H9 (cell line): ENCODE results near the gene ITGA8. TPM values are rescaled to one million over a fixed set of nuclear protein-coding genes. Genes with fewer than 3 reads are reported as not detected.

Source experiments
- DNase-seq: peaks from one replicate; pipeline ENCODE4 v3.0.0-alpha.2; 2017
- H2AFZ ChIP-seq: one replicate; pipeline ENCODE4 v1.6.1; 2013; ENCODE audit warnings: mild to moderate bottlenecking, low read length, control low read depth, moderate library complexity
- H2AK5ac ChIP-seq: 2 replicates; pipeline ENCODE4 v1.6.1; 2013; ENCODE audit warnings: low read length, control low read depth, mixed read lengths; ENCODE audit not compliant: insufficient read length
- H2BK120ac ChIP-seq: one replicate; pipeline ENCODE4 v1.6.1; 2013; ENCODE audit warnings: low read depth, mild to moderate bottlenecking, low read length, control low read depth, inconsistent platforms; ENCODE audit not compliant: poor library complexity, severe bottlenecking
- H2BK12ac ChIP-seq: 2 replicates; pipeline ENCODE4 v1.6.1; 2013; ENCODE audit warnings: low read length, control low read depth, mixed read lengths, low read depth; ENCODE audit not compliant: insufficient read length
- H2BK15ac ChIP-seq: 2 replicates; pipeline ENCODE4 v1.6.1; 2013; ENCODE audit warnings: low read depth, low read length, control low read depth
- H2BK20ac ChIP-seq: one replicate; pipeline ENCODE4 v1.6.1; 2013; ENCODE audit warnings: low read depth, mild to moderate bottlenecking, low read length, control low read depth, inconsistent platforms; ENCODE audit not compliant: poor library complexity, severe bottlenecking
- H2BK5ac ChIP-seq: 2 replicates; pipeline ENCODE4 v1.6.1; 2013; ENCODE audit warnings: low read length, control low read depth, mixed read lengths; ENCODE audit not compliant: insufficient read length
- H3K14ac ChIP-seq: 2 replicates; pipeline ENCODE4 v1.6.1; 2013; ENCODE audit warnings: low read length, control low read depth; ENCODE audit not compliant: insufficient read depth
- H3K18ac ChIP-seq: 2 replicates; pipeline ENCODE4 v1.6.1; 2013; ENCODE audit warnings: low read depth, mild to moderate bottlenecking, mixed read lengths, low read length, control low read depth; ENCODE audit not compliant: insufficient read length
- H3K23ac ChIP-seq: 2 replicates; pipeline ENCODE4 v1.6.1; 2013; ENCODE audit warnings: low read length, control low read depth, mixed read lengths, low read depth; ENCODE audit not compliant: insufficient read length
- H3K23me2 ChIP-seq: 2 replicates; pipeline ENCODE4 v1.6.1; 2013; ENCODE audit warnings: low read depth, mild to moderate bottlenecking, mixed read lengths, low read length, control low read depth; ENCODE audit not compliant: insufficient read length, poor library complexity, severe bottlenecking
- H3K27ac ChIP-seq: 2 replicates; pipeline ENCODE4 v1.5.1; 2013; ENCODE audit warnings: low read length, control low read depth, mixed read lengths, low read depth; ENCODE audit not compliant: insufficient read length
- H3K27me3 ChIP-seq: 2 replicates; pipeline ENCODE4 v1.6.1; 2013; ENCODE audit warnings: low read length, control low read depth, inconsistent platforms; ENCODE audit not compliant: insufficient read depth
- H3K4ac ChIP-seq: 2 replicates; pipeline ENCODE4 v1.6.1; 2013; ENCODE audit warnings: low read depth, mild to moderate bottlenecking, control low read depth, inconsistent platforms, low read length, moderate library complexity
- H3K4me1 ChIP-seq: 2 replicates; pipeline ENCODE4 v1.6.1; 2013; ENCODE audit warnings: low read length, control low read depth, inconsistent platforms; ENCODE audit not compliant: insufficient read depth
- H3K4me2 ChIP-seq: 2 replicates; pipeline ENCODE4 v1.6.1; 2013; ENCODE audit warnings: low read length, control low read depth, mixed read lengths; ENCODE audit not compliant: insufficient read length, insufficient read depth
- H3K56ac ChIP-seq: 2 replicates; pipeline ENCODE4 v1.6.1; 2013; ENCODE audit warnings: low read depth, mild to moderate bottlenecking, mixed read lengths, low read length, control low read depth; ENCODE audit not compliant: insufficient read length
- H3K79me1 ChIP-seq: 2 replicates; pipeline ENCODE4 v1.6.1; 2013; ENCODE audit warnings: low read depth, mild to moderate bottlenecking, moderate library complexity, low read length, control low read depth, inconsistent platforms; ENCODE audit not compliant: insufficient read depth, poor library complexity, severe bottlenecking
- H3K79me2 ChIP-seq: 2 replicates; pipeline ENCODE4 v1.6.1; 2013; ENCODE audit warnings: low read length, control low read depth, inconsistent platforms; ENCODE audit not compliant: insufficient read depth
- H3K9ac ChIP-seq: 2 replicates; pipeline ENCODE4 v1.6.1; 2013; ENCODE audit warnings: low read length, control low read depth, mixed read lengths; ENCODE audit not compliant: insufficient read length; ENCODE audit errors: extremely low read depth
- H3K9me3 ChIP-seq: one replicate; pipeline ENCODE4 v1.6.1; 2013; ENCODE audit warnings: low read depth, low read length, inconsistent platforms; ENCODE audit not compliant: control insufficient read depth
- H3T11ph ChIP-seq: one replicate; pipeline ENCODE4 v1.6.1; 2013; ENCODE audit warnings: mild to moderate bottlenecking, low read length, control low read depth, inconsistent platforms
- H4K20me1 ChIP-seq: one replicate; pipeline ENCODE4 v1.6.1; 2013; ENCODE audit not compliant: control insufficient read depth, insufficient read length, insufficient read depth
- H4K5ac ChIP-seq: 2 replicates; pipeline ENCODE4 v1.6.1; 2013; ENCODE audit warnings: low read depth, mild to moderate bottlenecking, mixed read lengths, low read length, control low read depth; ENCODE audit not compliant: insufficient read length
- H4K8ac ChIP-seq: replicated peaks from 2 replicates; pipeline ENCODE4 v1.6.1; 2013; ENCODE audit warnings: low read length, control low read depth, mixed read lengths, low read depth; ENCODE audit not compliant: insufficient read length
- H4K91ac ChIP-seq: 2 replicates; pipeline ENCODE4 v1.6.1; 2013; ENCODE audit warnings: low read depth, mild to moderate bottlenecking, moderate library complexity, mixed read lengths, low read length, control low read depth; ENCODE audit not compliant: insufficient read length
- H3K27ac Mint-ChIP-seq, 3 experiments: 2 replicates in 2 of 3; 3 replicates in 1 of 3; pipeline ENCODE4 v1.8.0; 2020 to 2021; ENCODE audit warnings: mixed read lengths in 3 of 3, mild to moderate bottlenecking in 1 of 3, moderate library complexity in 1 of 3
- H3K27me3 Mint-ChIP-seq: 2 replicates; pipeline ENCODE4 v1.8.0; 2021; ENCODE audit warnings: low read depth, mild to moderate bottlenecking, moderate library complexity, mixed read lengths
- H3K36me3 Mint-ChIP-seq, 3 experiments: 2 replicates in 2 of 3; 3 replicates in 1 of 3; pipeline ENCODE4 v1.8.0; 2020 to 2021; ENCODE audit warnings: low read depth in 3 of 3, mixed read lengths in 3 of 3; ENCODE audit not compliant: insufficient read depth in 1 of 3
- H3K4me1 Mint-ChIP-seq, 2 experiments: 2 replicates each; pipeline ENCODE4 v1.8.0; 2020; ENCODE audit warnings: mixed read lengths in 2 of 2
- H3K4me3 Mint-ChIP-seq, 2 experiments: 2 replicates in 1 of 2; 3 replicates in 1 of 2; pipeline ENCODE4 v1.8.0; 2020 to 2021; ENCODE audit warnings: mild to moderate bottlenecking in 2 of 2, mixed read lengths in 2 of 2, moderate library complexity in 1 of 2
- H3K9me3 Mint-ChIP-seq, 2 experiments: 2 replicates in 1 of 2; 3 replicates in 1 of 2; pipeline ENCODE4 v1.8.0; 2020; ENCODE audit warnings: mild to moderate bottlenecking in 2 of 2, mixed read lengths in 2 of 2, moderate library complexity in 1 of 2
- CTCF ChIP-seq: fragments of 200-600 bp; sonication (generic); conservative IDR thresholded peaks from 3 replicates; pipeline ENCODE4 v1.8.0; 2021; ENCODE audit warnings: antibody characterized with exemption, mild to moderate bottlenecking
- WGBS: extraction: QIAGEN DNeasy Blood & Tissue Kit; methylation state at CpG from one replicate; pipeline ENCODE4 v1.1.7; 2013; ENCODE audit warnings: missing lambda C conversion rate, low lambda C conversion rate, mixed read lengths; ENCODE audit not compliant: insufficient read length; ENCODE audit errors: extremely low coverage; 5-methylcytosine and 5-hydroxymethylcytosine counted together
- total RNA-seq: library from RNA; stranded (reverse); gene quantifications from 2 replicates; pipeline ENCODE4 v1.2.1, GENCODE V29; 2021

The ITGA8 gene
- total RNA-seq, 1 experiment from 2014 or later: not detected

- H3K9me3 ChIP-seq: no peaks in the 10 kb centered on the region
- H3K4ac ChIP-seq: no peak overlapping the region
- Mint-ChIP-seq H3K27me3 (peaks cover 11% of the 10 kb centered on the region), H3K36me3 (no peaks in the 10 kb centered on the region; a peak in 1 of 7 replicates), H3K4me3 (no peak overlapping the region), H3K4me1 (no peaks in the 10 kb centered on the region), H3K27ac (no peak overlapping the region), H3K9me3 (peaks cover 2 to 6% of the 10 kb centered on the region in 2 experiments; a peak in 2 of 5 replicates)
- H2BK20ac ChIP-seq: no peak overlapping the region
- no peak overlapping the region for H3K14ac ChIP-seq
- TF ChIP-seq CTCF: no peak
- no peaks in the 10 kb centered on the region for H3K79me1 ChIP-seq
- H4K5ac ChIP-seq: no peak overlapping the region
- H3K4me2 ChIP-seq: no peak overlapping the region
- DNase-seq: no peak
- no peaks in the 10 kb centered on the region for H4K20me1 ChIP-seq
- no peak overlapping the region for H3K56ac ChIP-seq
- no peak overlapping the region for H3K23ac ChIP-seq
- H2AK5ac ChIP-seq: no peak overlapping the region
- no peak overlapping the region for H2AFZ ChIP-seq
- no peak overlapping the region for H3K27ac ChIP-seq
- H3K27me3 ChIP-seq: no peaks in the 10 kb centered on the region
- H3K4me1 ChIP-seq: no peaks in the 10 kb centered on the region
- no peak overlapping the region for H3K9ac ChIP-seq
- no peaks in the 10 kb centered on the region for H3K23me2 ChIP-seq
- H3K18ac ChIP-seq: no peak overlapping the region
- H2BK12ac ChIP-seq: no peak overlapping the region
- WGBS: no CpG with 5 or more reads among the region's 1 CpG
- no peak overlapping the region for H2BK15ac ChIP-seq
- no peak overlapping the region for H2BK5ac ChIP-seq
- H4K91ac ChIP-seq: no peak overlapping the region
- no peak overlapping the region for H3T11ph ChIP-seq
- no peak overlapping the region for H4K8ac ChIP-seq
- H2BK120ac ChIP-seq: no peak overlapping the region
- no peaks in the 10 kb centered on the region for H3K79me2 ChIP-seq
Observed at GRCh38 chr10:15543994-15544393, 175.7 kb downstream of the ITGA8 start.
